Putamen (tissue), 1 donor: ENCODE measurements around the gene BFSP1.

ENCODE experiments used
- DNase-seq: peaks from one replicate; pipeline ENCODE4 v3.0.0-alpha.2; 2016; ENCODE audit warnings: low spot score

Gene BFSP1

GRCh38 chr20:17497821-17498580 is 33.2 kb downstream of the BFSP1 start:
- no peak for DNase-seq

- no peak for DNase-seq
Observed at GRCh38 chr20:17495826-17496225, 35.4 kb downstream of the BFSP1 start.

- DNase-seq: no peak
Observed at GRCh38 chr20:17494201-17494600, 37.0 kb downstream of the BFSP1 start.

GRCh38 chr20:17493173-17493572 is 38.0 kb downstream of the BFSP1 start:
- no peak for DNase-seq

- DNase-seq: no peak
Observed at GRCh38 chr20:17491488-17491887, 39.7 kb downstream of the BFSP1 start.

- no peak for DNase-seq
Observed at GRCh38 chr20:17491041-17491440, 40.1 kb downstream of the BFSP1 start.

GRCh38 chr20:17490501-17490900 is 40.7 kb downstream of the BFSP1 start:
- no peak for DNase-seq

- DNase-seq: no peak
Observed at GRCh38 chr20:17488916-17489600, 42.1 kb downstream of the BFSP1 start.

- DNase-seq: no peak
Observed at GRCh38 chr20:17485017-17485416, 46.2 kb downstream of the BFSP1 start.

- no peak for DNase-seq
Observed at GRCh38 chr20:17482536-17482935, 48.6 kb downstream of the BFSP1 start.

GRCh38 chr20:17481661-17482060 is 49.5 kb downstream of the BFSP1 start:
- no peak for DNase-seq

GRCh38 chr20:17480696-17481095 is 50.5 kb downstream of the BFSP1 start:
- no peak for DNase-seq

GRCh38 chr20:17479063-17479657 is 52.0 kb downstream of the BFSP1 start:
- DNase-seq: no peak

- no peak for DNase-seq
Observed at GRCh38 chr20:17473659-17474058, 57.5 kb downstream of the BFSP1 start.

- DNase-seq: no peak
Observed at GRCh38 chr20:17471606-17472187, 59.5 kb downstream of the BFSP1 start.

GRCh38 chr20:17470973-17471372 is 60.2 kb downstream of the BFSP1 start:
- no peak for DNase-seq

- DNase-seq: no peak
Observed at GRCh38 chr20:17470521-17470920, 60.7 kb downstream of the BFSP1 start.

GRCh38 chr20:17469246-17470030 is 61.7 kb downstream of the BFSP1 start:
- DNase-seq: no peak

- DNase-seq: no peak
Observed at GRCh38 chr20:17468073-17468840, 62.9 kb downstream of the BFSP1 start.

GRCh38 chr20:17467120-17467655 is 64.0 kb downstream of the BFSP1 start:
- no peak for DNase-seq

GRCh38 chr20:17466641-17467040 is 64.5 kb downstream of the BFSP1 start:
- no peak for DNase-seq
